ENCODE results near the gene FOXJ2.

DNA sequence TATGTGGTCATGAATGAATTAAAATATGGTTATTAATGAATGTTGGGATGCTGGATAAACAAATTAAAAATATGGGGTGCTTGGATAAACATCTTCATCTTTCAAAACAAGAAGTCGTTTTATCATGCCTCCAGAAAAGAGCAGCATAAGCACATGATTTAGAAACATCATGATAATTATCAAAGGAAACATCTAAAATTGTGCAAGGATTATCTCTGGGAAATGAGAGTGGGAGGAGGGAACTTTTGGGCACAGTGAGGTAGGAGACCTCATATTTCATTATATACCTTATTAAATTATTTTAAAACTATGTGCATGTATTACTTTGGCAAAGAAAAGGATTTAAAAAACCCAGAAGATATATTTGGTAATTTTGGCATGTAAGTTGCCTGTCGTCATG lies 24.8 kb downstream of the FOXJ2 start:
- TF ChIP-seq POLR2AphosphoS5 (IDR thresholded peaks at IDR 0.05) = no peak
- TF ChIP-seq, protein P1, sequence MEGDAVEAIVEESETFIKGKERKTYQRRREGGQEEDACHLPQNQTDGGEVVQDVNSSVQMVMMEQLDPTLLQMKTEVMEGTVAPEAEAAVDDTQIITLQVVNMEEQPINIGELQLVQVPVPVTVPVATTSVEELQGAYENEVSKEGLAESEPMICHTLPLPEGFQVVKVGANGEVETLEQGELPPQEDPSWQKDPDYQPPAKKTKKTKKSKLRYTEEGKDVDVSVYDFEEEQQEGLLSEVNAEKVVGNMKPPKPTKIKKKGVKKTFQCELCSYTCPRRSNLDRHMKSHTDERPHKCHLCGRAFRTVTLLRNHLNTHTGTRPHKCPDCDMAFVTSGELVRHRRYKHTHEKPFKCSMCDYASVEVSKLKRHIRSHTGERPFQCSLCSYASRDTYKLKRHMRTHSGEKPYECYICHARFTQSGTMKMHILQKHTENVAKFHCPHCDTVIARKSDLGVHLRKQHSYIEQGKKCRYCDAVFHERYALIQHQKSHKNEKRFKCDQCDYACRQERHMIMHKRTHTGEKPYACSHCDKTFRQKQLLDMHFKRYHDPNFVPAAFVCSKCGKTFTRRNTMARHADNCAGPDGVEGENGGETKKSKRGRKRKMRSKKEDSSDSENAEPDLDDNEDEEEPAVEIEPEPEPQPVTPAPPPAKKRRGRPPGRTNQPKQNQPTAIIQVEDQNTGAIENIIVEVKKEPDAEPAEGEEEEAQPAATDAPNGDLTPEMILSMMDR (IDR thresholded peaks at IDR 0.05) = no peak
- TF ChIP-seq POLR2A (IDR thresholded peaks at IDR 0.05) = no peak
